HepG2 (cell line): ENCODE data around the gene COPS8. TPM values are rescaled to one million over a fixed set of nuclear protein-coding genes. Genes with fewer than 3 reads are reported as not detected.

Experiments
- ARNT ChIP-seq: fragments of 450-650 bp; IDR thresholded peaks from 2 replicates; pipeline ENCODE4 v1.6.1; 2017
- ELF4 ChIP-seq: sonication (generic); formaldehyde crosslinking; IDR thresholded peaks from 2 replicates; pipeline ENCODE4 v1.5.0; 2020; ENCODE audit warnings: missing genetic modification reagents, mild to moderate bottlenecking, moderate library complexity, borderline replicate concordance
- MEIS1 ChIP-seq: sonication (generic); formaldehyde crosslinking; IDR thresholded peaks from 2 replicates; pipeline ENCODE4 v1.9.0; 2021; ENCODE audit warnings: mild to moderate bottlenecking, missing genetic modification reagents, moderate library complexity, borderline replicate concordance
- NCOA1 ChIP-seq: sonication (generic); formaldehyde crosslinking; IDR thresholded peaks from 2 replicates; pipeline ENCODE4 v1.9.0; 2021; ENCODE audit warnings: missing genetic modification reagents
- NFE2L2 ChIP-seq: fragments of 150-350 bp; IDR thresholded peaks from 2 replicates; pipeline ENCODE4 v1.6.1; 2014; ENCODE audit warnings: low read length
- PHF20 ChIP-seq: sonication (generic); formaldehyde crosslinking; IDR thresholded peaks from 2 replicates; pipeline ENCODE4 v1.5.0; 2020; ENCODE audit warnings: mild to moderate bottlenecking, missing genetic modification reagents
- PHF21A ChIP-seq: sonication (generic); formaldehyde crosslinking; IDR thresholded peaks from 2 replicates; pipeline ENCODE4 v1.5.0; 2020; ENCODE audit warnings: mild to moderate bottlenecking, missing genetic modification reagents
- REL ChIP-seq: sonication (generic); formaldehyde crosslinking; conservative IDR thresholded peaks from 2 replicates; pipeline ENCODE4 v1.8.0; 2022; ENCODE audit warnings: mild to moderate bottlenecking, missing genetic modification reagents, moderate library complexity
- SNRNP70 ChIP-seq: fragments of 200-400 bp; formaldehyde crosslinking; IDR thresholded peaks from 2 replicates; pipeline ENCODE4 v1.6.1; 2017; ENCODE audit warnings: mild to moderate bottlenecking, low read depth, low read length, moderate library complexity
- STAG1 ChIP-seq: sonication (generic); formaldehyde crosslinking; IDR thresholded peaks from 2 replicates; pipeline ENCODE4 v1.4.0; 2020; ENCODE audit warnings: missing genetic modification reagents
- TEAD3 ChIP-seq: optimal IDR thresholded peaks from 2 replicates; pipeline ENCODE3; 2016; ENCODE audit warnings: borderline replicate concordance
- ZNF350 ChIP-seq: sonication (generic); formaldehyde crosslinking; IDR thresholded peaks from 2 replicates; pipeline ENCODE4 v1.4.0; 2020; ENCODE audit warnings: mild to moderate bottlenecking, low read depth, missing genetic modification reagents, borderline replicate concordance
- ZNF430 ChIP-seq: sonication (generic); formaldehyde crosslinking; IDR thresholded peaks from 2 replicates; pipeline ENCODE4 v1.9.0; 2021; ENCODE audit warnings: mild to moderate bottlenecking, missing genetic modification reagents
- ZNF431 ChIP-seq: sonication (generic); formaldehyde crosslinking; IDR thresholded peaks from 2 replicates; pipeline ENCODE4 v1.9.0; 2022; ENCODE audit warnings: missing genetic modification reagents, low read depth, mild to moderate bottlenecking, borderline replicate concordance
- ZNF773 ChIP-seq: sonication (generic); formaldehyde crosslinking; IDR thresholded peaks from 2 replicates; pipeline ENCODE4 v1.4.0; 2020; ENCODE audit warnings: missing genetic modification reagents, borderline replicate concordance
- ZSCAN21 ChIP-seq: sonication (generic); formaldehyde crosslinking; IDR thresholded peaks from 2 replicates; pipeline ENCODE4 v1.8.0; 2022; ENCODE audit warnings: mild to moderate bottlenecking, missing genetic modification reagents, moderate library complexity, borderline replicate concordance
- polyA plus RNA-seq, 8 experiments: library from polyadenylated mRNA; depleted of rRNA in 3 of 8; stranded (reverse) in 7 of 8; unstranded in 1 of 8; fragments of >200 nt; fragmentation: Illumina TruSeq in 4 of 8; extraction: Trizol in 4 of 8; gene quantifications; 2 replicates each; pipeline versions ENCODE4 v1.2.1 to v1.2.3, GENCODE V29; 2011 to 2016; ENCODE audit warnings: low read depth in 4 of 8, missing spikeins in 1 of 8, mixed read lengths in 1 of 8; ENCODE audit not compliant: insufficient read depth in 1 of 8
- total RNA-seq, 5 experiments: library from RNA; depleted of rRNA; stranded (reverse); fragments of >200 nt; fragmentation: Illumina TruSeq; extraction: Trizol; gene quantifications; 2 replicates each; pipeline ENCODE4 v1.2.3, GENCODE V29; 2016; ENCODE audit warnings: low read depth in 1 of 5
- TF ChIP-seq, protein P1 (sequence below): sonication (generic); formaldehyde crosslinking; IDR thresholded peaks from 2 replicates; pipeline ENCODE4 v1.4.0; 2020; ENCODE audit warnings: low read depth, mild to moderate bottlenecking, missing genetic modification reagents
- TF ChIP-seq, protein P2 (sequence below): sonication (generic); formaldehyde crosslinking; IDR thresholded peaks from 2 replicates; pipeline ENCODE4 v1.8.0; 2022; ENCODE audit warnings: mild to moderate bottlenecking, missing genetic modification reagents, moderate library complexity
- TF ChIP-seq, protein P3 (sequence below): IDR thresholded peaks from 2 replicates; pipeline ENCODE4 v1.6.1; 2012; ENCODE audit warnings: inconsistent platforms
- TF ChIP-seq, protein P4 (sequence below): sonication (generic); formaldehyde crosslinking; IDR thresholded peaks from 2 replicates; pipeline ENCODE4 v1.4.0; 2020; ENCODE audit warnings: mild to moderate bottlenecking, missing genetic modification reagents, borderline replicate concordance
- TF ChIP-seq, protein P5 (sequence below): sonication (generic); formaldehyde crosslinking; IDR thresholded peaks from 2 replicates; pipeline ENCODE4 v1.5.0; 2020; ENCODE audit warnings: missing genetic modification reagents, mild to moderate bottlenecking, borderline replicate concordance

Gene COPS8
- total and polyA plus RNA-seq, 2 of the 13 experiments (the other 11 are each of a cell fraction or from before 2014, with no cell fraction given): 86.3 to 96.6 TPM

DNA sequence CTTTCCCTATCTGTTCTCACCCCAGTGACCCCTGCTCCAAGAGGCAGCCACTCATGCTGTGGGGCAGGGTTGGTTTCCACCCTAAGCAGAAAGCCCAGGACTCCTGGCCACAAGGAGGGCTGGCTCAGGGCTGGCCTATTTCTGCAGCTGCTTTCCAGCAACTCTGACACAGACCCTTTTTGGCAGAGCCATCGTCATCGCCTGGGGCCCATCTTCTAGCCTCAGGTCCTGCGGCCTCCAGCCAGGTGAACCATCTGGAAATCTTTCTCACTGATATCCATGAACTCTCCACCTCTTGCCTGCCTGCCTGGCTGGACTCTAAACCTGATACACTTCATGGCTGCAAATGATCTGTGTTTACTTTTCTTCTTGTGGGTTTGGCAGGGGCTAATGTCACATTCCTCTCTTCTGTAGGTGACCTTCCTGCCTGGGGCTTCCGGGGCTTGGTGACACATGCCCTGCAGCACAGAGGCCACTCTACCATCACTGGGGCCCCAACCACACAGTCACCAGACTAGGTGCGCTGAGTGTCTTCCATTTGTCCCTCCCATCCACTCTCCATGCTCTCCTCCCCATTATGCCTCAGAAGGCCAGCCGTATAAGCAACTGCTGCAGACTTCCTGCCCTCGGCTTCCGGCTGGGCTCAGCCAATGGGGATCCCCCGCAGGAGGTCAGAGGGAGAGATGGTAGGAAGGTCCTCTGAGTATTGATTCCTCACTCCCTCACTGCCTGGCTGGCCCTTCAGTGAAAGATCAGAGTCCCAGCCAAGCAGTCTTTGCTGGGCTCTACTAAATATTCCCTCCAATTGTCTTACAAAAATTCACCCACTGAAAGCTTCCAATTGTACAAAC is 9.7 kb upstream of the COPS8 start (continued):
- TF ChIP-seq, protein P1, sequence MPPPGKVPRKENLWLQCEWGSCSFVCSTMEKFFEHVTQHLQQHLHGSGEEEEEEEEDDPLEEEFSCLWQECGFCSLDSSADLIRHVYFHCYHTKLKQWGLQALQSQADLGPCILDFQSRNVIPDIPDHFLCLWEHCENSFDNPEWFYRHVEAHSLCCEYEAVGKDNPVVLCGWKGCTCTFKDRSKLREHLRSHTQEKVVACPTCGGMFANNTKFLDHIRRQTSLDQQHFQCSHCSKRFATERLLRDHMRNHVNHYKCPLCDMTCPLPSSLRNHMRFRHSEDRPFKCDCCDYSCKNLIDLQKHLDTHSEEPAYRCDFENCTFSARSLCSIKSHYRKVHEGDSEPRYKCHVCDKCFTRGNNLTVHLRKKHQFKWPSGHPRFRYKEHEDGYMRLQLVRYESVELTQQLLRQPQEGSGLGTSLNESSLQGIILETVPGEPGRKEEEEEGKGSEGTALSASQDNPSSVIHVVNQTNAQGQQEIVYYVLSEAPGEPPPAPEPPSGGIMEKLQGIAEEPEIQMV (CRISPR knock-in tag): no peak; the same call in 1 of the 2 replicates
- TF ChIP-seq NCOA1 (CRISPR knock-in tag): no peak; the same call in 1 of the 2 replicates
- TF ChIP-seq, protein P2, sequence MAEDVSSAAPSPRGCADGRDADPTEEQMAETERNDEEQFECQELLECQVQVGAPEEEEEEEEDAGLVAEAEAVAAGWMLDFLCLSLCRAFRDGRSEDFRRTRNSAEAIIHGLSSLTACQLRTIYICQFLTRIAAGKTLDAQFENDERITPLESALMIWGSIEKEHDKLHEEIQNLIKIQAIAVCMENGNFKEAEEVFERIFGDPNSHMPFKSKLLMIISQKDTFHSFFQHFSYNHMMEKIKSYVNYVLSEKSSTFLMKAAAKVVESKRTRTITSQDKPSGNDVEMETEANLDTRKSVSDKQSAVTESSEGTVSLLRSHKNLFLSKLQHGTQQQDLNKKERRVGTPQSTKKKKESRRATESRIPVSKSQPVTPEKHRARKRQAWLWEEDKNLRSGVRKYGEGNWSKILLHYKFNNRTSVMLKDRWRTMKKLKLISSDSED (CRISPR knock-in tag): no peak
- peak; percentile 68; the same call in 1 of the 2 replicates for TF ChIP-seq ELF4 (CRISPR knock-in tag)
- TF ChIP-seq STAG1 (CRISPR knock-in tag): no peak
- no peak for TF ChIP-seq REL (CRISPR knock-in tag)
- peak; percentile 97 for TF ChIP-seq TEAD3 (CRISPR knock-in tag)
- TF ChIP-seq PHF20 (CRISPR knock-in tag): peak; percentile 89
- no peak for TF ChIP-seq SNRNP70
- TF ChIP-seq ZNF430 (CRISPR knock-in tag): no peak; the same call in 1 of the 2 replicates
- TF ChIP-seq, protein P3, sequence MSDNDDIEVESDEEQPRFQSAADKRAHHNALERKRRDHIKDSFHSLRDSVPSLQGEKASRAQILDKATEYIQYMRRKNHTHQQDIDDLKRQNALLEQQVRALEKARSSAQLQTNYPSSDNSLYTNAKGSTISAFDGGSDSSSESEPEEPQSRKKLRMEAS: peak; percentile 91
- peak; percentile 89; the same call in 1 of the 2 replicates for TF ChIP-seq ZNF350 (CRISPR knock-in tag)
- TF ChIP-seq NFE2L2: no peak
- peak; percentile 90 for TF ChIP-seq MEIS1 (CRISPR knock-in tag)
- TF ChIP-seq, protein P4, sequence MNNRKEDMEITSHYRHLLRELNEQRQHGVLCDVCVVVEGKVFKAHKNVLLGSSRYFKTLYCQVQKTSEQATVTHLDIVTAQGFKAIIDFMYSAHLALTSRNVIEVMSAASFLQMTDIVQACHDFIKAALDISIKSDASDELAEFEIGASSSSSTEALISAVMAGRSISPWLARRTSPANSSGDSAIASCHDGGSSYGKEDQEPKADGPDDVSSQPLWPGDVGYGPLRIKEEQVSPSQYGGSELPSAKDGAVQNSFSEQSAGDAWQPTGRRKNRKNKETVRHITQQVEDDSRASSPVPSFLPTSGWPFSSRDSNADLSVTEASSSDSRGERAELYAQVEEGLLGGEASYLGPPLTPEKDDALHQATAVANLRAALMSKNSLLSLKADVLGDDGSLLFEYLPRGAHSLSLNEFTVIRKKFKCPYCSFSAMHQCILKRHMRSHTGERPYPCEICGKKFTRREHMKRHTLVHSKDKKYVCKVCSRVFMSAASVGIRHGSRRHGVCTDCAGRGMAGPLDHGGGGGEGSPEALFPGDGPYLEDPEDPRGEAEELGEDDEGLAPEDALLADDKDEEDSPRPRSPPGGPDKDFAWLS: no peak
- TF ChIP-seq ZSCAN21 (CRISPR knock-in tag): peak; percentile 78; the same call in 1 of the 2 replicates
- TF ChIP-seq ZNF773 (CRISPR knock-in tag): no peak
- peak; percentile 89 for TF ChIP-seq PHF21A (CRISPR knock-in tag)
- TF ChIP-seq ZNF431 (CRISPR knock-in tag): peak; percentile 73; the same call in 1 of the 2 replicates
- no peak for TF ChIP-seq ARNT
- TF ChIP-seq, protein P5, sequence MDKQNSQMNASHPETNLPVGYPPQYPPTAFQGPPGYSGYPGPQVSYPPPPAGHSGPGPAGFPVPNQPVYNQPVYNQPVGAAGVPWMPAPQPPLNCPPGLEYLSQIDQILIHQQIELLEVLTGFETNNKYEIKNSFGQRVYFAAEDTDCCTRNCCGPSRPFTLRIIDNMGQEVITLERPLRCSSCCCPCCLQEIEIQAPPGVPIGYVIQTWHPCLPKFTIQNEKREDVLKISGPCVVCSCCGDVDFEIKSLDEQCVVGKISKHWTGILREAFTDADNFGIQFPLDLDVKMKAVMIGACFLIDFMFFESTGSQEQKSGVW (CRISPR knock-in tag): no peak
